Retinal pigment epithelial cell (primary cell): Measurements from ENCODE around the gene ZNF335.

Source experiments
- DNase-seq: peaks from one replicate; pipeline ENCODE4 v3.0.0-alpha.2; 2010; ENCODE audit warnings: low read depth
- H3K4me3 ChIP-seq: 2 replicates; pipeline ENCODE4 v1.5.1; 2011; ENCODE audit warnings: mild to moderate bottlenecking, low read length, control low read depth, moderate library complexity
- CTCF ChIP-seq: conservative IDR thresholded peaks from 2 replicates; pipeline ENCODE4 v1.5.1; 2011; ENCODE audit warnings: low read depth, low read length, control low read depth, inconsistent platforms

The ZNF335 gene

GRCh38 chr20:45919542-45920399 is 52.2 kb downstream of the ZNF335 start:
- DNase-seq = no peak
- TF ChIP-seq CTCF = no peak
- no peak overlapping the region for H3K4me3 ChIP-seq

DNA sequence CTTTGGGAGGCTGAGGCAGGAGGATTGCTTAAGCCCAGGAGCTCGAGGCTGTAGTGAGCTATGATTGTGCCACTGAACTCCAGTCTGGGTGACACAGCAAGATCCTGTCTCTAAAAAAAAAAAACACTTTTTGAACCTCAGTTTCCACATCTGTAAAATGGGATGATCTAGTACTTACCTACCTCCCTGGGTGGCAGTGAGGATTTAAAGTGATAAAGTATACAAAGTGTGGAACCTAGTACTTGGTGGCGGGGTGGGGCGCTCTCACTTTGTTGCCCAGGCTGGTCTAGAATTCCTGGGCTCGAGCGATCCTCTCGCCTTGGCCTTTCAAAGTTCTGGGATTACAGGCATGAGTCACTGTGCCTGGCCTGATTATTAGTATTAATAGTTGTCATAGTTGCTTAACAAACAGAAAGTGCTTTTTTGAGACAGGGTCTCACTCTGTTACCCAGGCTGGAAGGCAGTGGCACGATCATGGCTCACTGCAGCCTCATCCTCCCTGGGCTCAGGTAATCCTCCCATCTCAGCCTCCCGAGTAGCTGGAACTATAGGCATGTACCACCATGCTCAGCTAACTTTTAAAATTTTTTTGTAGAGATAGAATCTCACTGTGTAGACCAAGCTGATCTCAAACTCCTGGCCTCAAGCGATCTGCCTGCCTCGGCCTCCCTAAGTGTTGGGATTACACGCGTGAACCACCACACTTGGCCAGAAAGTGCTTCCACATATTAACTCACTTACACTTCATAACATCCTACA is 53.0 kb downstream of the ZNF335 start:
- H3K4me3 ChIP-seq = no peak overlapping the region
- no peak for DNase-seq

GRCh38 chr20:45918182-45918737 is 53.7 kb downstream of the ZNF335 start:
- DNase-seq = no peak
- TF ChIP-seq CTCF = no peak
- H3K4me3 ChIP-seq = no peak overlapping the region

More for the DNA sequence above, 53.0 kb downstream of the ZNF335 start:
- TF ChIP-seq CTCF = no peak

DNA sequence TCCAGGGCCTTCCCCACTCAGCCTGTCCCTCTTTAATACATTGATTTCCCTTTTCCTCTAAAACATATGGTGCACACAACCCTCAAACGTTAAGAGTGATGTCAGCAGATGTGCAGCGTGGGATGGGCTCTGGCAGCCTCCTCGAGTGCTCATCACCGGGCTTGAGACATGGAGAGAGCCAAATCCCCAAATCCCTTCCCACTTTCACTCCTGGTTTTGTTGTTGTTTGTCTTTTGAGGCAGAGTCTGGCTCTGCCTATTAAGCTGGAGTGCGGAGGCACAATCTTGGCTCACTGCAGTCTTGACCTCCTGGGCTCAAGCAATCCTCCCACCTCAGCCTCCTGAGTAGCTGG is 54.2 kb downstream of the ZNF335 start:
- no peak overlapping the region for H3K4me3 ChIP-seq
- no peak for DNase-seq
- TF ChIP-seq CTCF = no peak

GRCh38 chr20:45913116-45913515 is 58.9 kb downstream of the ZNF335 start:
- H3K4me3 ChIP-seq = no peak overlapping the region
- TF ChIP-seq CTCF = no peak
- no peak for DNase-seq

GRCh38 chr20:45912344-45912682 is 59.7 kb downstream of the ZNF335 start:
- no peak for TF ChIP-seq CTCF
- no peak for DNase-seq
- H3K4me3 ChIP-seq = peak overlapping the region; percentile 66
